Vagina (tissue), 2 donors: ENCODE results near the gene IQCM.

ENCODE experiments used
- POLR2A ChIP-seq, 2 donors: fragments of 450-650 bp; IDR thresholded peaks; one replicate each; pipeline ENCODE4 v1.6.1; 2017; ENCODE audit warnings: antibody characterized with exemption in 2 of 2, mild to moderate bottlenecking in 2 of 2, moderate library complexity in 2 of 2
- POLR2AphosphoS5 ChIP-seq, 2 donors: sonication (generic); formaldehyde crosslinking; IDR thresholded peaks; one replicate each; pipeline ENCODE4 v1.9.0; 2017; ENCODE audit warnings: antibody characterized with exemption in 2 of 2, mild to moderate bottlenecking in 2 of 2, low read depth in 1 of 2; ENCODE audit not compliant: insufficient read depth in 1 of 2
- TF ChIP-seq, protein P1 (sequence below), 3 experiments: fragments of 450-650 bp in 2 of 3; fragments of 200-600 bp in 1 of 3; sonication (generic) in 1 of 3; IDR thresholded peaks; one replicate each; pipeline ENCODE4 v1.5.1; 2017 to 2019; ENCODE audit warnings: antibody characterized with exemption in 3 of 3, mild to moderate bottlenecking in 2 of 3, moderate library complexity in 2 of 3

DNA sequence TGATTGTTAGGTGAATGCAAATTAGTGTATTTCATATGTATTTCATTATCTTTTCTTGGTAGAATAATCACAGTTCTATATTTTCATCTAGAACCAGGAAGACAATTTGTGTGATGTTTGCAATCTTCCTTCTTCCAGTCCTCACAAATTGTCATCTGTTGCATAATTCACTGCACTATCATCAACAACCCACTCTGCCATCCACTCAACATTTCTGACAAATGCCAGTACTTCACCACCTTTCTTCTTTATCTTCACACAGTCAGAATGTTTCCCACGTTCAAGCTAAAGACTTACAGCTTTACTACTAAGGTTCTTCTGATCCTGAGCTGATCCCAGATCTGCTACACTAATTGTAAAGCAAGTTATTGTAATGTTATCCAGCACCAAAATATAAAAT, 107.8 kb downstream of the IQCM start:
- TF ChIP-seq POLR2AphosphoS5 (IDR thresholded peaks at IDR 0.05; ENCODE audit: insufficient read depth in 1 of 2, low read depth in 1 of 2) (no peak), POLR2A (IDR thresholded peaks at IDR 0.05) (no peak)
- TF ChIP-seq, protein P1, sequence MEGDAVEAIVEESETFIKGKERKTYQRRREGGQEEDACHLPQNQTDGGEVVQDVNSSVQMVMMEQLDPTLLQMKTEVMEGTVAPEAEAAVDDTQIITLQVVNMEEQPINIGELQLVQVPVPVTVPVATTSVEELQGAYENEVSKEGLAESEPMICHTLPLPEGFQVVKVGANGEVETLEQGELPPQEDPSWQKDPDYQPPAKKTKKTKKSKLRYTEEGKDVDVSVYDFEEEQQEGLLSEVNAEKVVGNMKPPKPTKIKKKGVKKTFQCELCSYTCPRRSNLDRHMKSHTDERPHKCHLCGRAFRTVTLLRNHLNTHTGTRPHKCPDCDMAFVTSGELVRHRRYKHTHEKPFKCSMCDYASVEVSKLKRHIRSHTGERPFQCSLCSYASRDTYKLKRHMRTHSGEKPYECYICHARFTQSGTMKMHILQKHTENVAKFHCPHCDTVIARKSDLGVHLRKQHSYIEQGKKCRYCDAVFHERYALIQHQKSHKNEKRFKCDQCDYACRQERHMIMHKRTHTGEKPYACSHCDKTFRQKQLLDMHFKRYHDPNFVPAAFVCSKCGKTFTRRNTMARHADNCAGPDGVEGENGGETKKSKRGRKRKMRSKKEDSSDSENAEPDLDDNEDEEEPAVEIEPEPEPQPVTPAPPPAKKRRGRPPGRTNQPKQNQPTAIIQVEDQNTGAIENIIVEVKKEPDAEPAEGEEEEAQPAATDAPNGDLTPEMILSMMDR (IDR thresholded peaks at IDR 0.05), result no peak
